Thymus (tissue), 11 donors: Measurements from ENCODE around the gene TRHDE. TPM values are rescaled to one million over a fixed set of nuclear protein-coding genes. Genes with fewer than 3 reads are reported as not detected.

ENCODE experiments used
- DNase-seq, 9 donors: peaks; one replicate each; pipeline ENCODE4 v3.0.0-alpha.2; 2013; ENCODE audit warnings: low spot score in 9 of 9, low read depth in 6 of 9, missing footprints in 1 of 9
- H3K27ac ChIP-seq, 2 donors: one replicate each; pipeline ENCODE4 v1.5.1; 2013; ENCODE audit warnings: control low read depth in 1 of 2, low read depth in 1 of 2, low read length in 1 of 2, mild to moderate bottlenecking in 1 of 2, moderate library complexity in 1 of 2
- H3K27me3 ChIP-seq, 2 donors: one replicate each; pipeline ENCODE4 v1.5.1; 2013; ENCODE audit warnings: low read length in 1 of 2; ENCODE audit not compliant: control insufficient read depth in 2 of 2, insufficient read depth in 1 of 2
- H3K36me3 ChIP-seq, 2 donors: one replicate each; pipeline ENCODE4 v1.5.1; 2013; ENCODE audit warnings: low read length in 1 of 2, mild to moderate bottlenecking in 1 of 2, moderate library complexity in 1 of 2; ENCODE audit not compliant: control insufficient read depth in 2 of 2, insufficient read depth in 2 of 2
- H3K4me1 ChIP-seq, 2 donors: one replicate each; pipeline ENCODE4 v1.5.1; 2013; ENCODE audit warnings: low read length in 2 of 2; ENCODE audit not compliant: control insufficient read depth in 2 of 2, insufficient read depth in 2 of 2
- H3K4me3 ChIP-seq, 2 donors: one replicate each; pipeline ENCODE4 v1.5.1; 2013; ENCODE audit warnings: low read length in 2 of 2, control low read depth in 1 of 2, mild to moderate bottlenecking in 1 of 2
- H3K9me3 ChIP-seq, 2 donors: one replicate each; pipeline ENCODE4 v1.5.1; 2013; ENCODE audit warnings: low read length in 1 of 2, mild to moderate bottlenecking in 1 of 2; ENCODE audit not compliant: control insufficient read depth in 2 of 2, insufficient read depth in 1 of 2
- WGBS: extraction: QIAGEN DNeasy Blood & Tissue Kit; methylation state at CpG from one replicate; pipeline ENCODE4 v1.1.7; 2013; 5-methylcytosine and 5-hydroxymethylcytosine counted together
- polyA plus RNA-seq: library from polyadenylated mRNA; stranded (reverse); fragments of 200-250 nt; gene quantifications from one replicate; pipeline ENCODE4 v1.2.3, GENCODE V29; 2013
- total RNA-seq: library from RNA; stranded (reverse); fragments of 120-200 nt; gene quantifications from one replicate; pipeline ENCODE4 v1.2.4, GENCODE V29; 2013
- donor health status: healthy.

Gene TRHDE
- total and polyA plus RNA-seq, 2 donors, result 0.18 to 0.42 TPM

DNA sequence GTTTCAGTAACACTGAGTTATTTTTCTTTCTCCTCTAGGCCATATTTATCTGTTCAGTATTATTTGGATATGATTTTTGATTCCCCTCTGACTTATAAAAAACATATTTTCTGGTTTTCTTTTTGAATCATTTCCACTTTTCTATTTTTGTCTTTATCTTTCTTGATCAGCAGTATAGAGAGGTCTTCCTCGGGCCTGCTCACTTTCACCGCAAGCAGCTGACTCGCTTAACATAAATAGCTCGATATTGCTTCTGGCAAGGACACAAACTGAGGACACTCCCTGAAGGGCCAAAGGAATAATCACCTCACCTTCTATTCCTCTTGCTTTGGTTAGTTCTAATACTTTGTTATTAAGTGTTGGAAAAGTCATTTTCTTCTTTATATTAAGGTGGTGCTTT is 25.8 kb upstream of the TRHDE start:
- H3K4me3 ChIP-seq, result no peak overlapping the region
- no peaks in the 10 kb centered on the region for H3K27me3 ChIP-seq
- no peaks in the 10 kb centered on the region for H3K36me3 ChIP-seq
- H3K27ac ChIP-seq, result no peak overlapping the region
- H3K4me1 ChIP-seq, result no peaks in the 10 kb centered on the region
- 85% methylated on average over 4 of the region's 4 CpGs for WGBS
- no peak for DNase-seq
- no peaks in the 10 kb centered on the region for H3K9me3 ChIP-seq

DNA sequence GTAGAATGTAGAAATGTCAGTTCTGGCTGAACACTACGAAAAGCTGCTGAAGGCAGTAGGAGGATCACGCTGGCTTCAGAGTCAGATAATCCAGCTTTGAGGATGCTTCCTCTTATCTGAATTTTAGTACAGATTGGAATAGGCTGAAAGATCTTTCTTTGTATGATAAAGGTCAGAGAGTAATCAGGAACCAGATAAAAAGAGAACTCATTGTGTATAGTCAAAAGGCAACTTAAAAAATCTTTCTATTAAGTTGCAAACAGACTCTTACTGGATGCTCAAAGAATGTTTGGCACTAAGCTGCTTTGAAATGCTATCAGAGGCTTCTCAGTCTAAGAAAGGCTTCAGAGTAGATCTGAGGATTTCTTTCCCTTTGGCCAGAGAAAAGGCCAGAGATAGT is 21.8 kb upstream of the TRHDE start:
- H3K4me1 ChIP-seq, result no peaks in the 10 kb centered on the region
- H3K4me3 ChIP-seq, result no peak overlapping the region
- no peaks in the 10 kb centered on the region for H3K9me3 ChIP-seq
- no peak for DNase-seq
- no peaks in the 10 kb centered on the region for H3K27me3 ChIP-seq
- H3K27ac ChIP-seq, result no peak overlapping the region
- no peaks in the 10 kb centered on the region for H3K36me3 ChIP-seq
- 84% methylated on average over 2 of the region's 2 CpGs for WGBS

DNA sequence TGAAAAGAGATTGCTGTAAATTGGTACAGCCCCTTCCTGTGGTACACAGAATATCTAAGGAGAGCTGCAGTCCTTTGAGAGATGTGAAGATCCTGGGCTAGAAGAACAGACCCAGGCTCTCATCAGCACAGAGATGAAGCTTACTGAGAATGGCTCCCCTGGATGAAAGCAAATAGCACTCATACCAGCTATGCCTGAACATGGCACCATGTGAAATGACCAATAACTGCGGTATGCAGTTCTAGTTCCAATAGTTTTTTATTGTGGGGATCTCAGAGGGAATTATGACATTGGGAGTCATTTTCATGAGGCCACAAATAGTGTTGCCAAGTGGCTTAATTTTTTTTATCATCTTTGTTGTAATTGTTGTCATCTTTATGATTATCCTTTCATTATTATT is 15.4 kb upstream of the TRHDE start:
- Histone ChIP-seq H3K4me3 (no peak overlapping the region), H3K9me3 (no peaks in the 10 kb centered on the region), H3K36me3 (no peaks in the 10 kb centered on the region), H3K27ac (no peak overlapping the region), H3K4me1 (no peaks in the 10 kb centered on the region), H3K27me3 (no peaks in the 10 kb centered on the region)
- DNase-seq, result no peak
- WGBS, result 96% methylated on average over 1 of the region's 1 CpG

DNA sequence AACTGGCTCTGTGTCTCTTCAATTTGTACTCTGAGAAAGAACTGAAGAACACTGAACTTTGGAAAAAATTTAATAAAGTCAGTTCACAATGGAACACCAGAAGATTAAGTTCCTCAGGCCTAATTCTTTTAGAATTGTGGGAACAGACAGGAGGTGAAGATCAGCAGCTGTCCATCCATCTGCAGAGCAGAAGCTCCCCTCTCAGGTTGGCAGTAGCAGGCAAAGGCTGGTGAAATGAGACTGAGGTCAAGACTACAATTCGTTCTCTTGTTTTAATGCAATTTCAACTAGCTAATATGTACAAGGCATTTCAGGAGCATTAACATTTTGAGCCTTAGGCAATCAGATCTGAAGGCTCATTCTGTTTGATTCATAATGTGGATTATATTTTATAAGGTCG is 10.3 kb upstream of the TRHDE start:
- H3K36me3 ChIP-seq, result no peaks in the 10 kb centered on the region
- no peak overlapping the region for H3K27ac ChIP-seq
- DNase-seq, result no peak
- H3K9me3 ChIP-seq, result no peaks in the 10 kb centered on the region
- no peaks in the 10 kb centered on the region for H3K27me3 ChIP-seq
- no peak overlapping the region for H3K4me3 ChIP-seq
- 83% methylated on average over 2 of the region's 2 CpGs for WGBS
- no peaks in the 10 kb centered on the region for H3K4me1 ChIP-seq

DNA sequence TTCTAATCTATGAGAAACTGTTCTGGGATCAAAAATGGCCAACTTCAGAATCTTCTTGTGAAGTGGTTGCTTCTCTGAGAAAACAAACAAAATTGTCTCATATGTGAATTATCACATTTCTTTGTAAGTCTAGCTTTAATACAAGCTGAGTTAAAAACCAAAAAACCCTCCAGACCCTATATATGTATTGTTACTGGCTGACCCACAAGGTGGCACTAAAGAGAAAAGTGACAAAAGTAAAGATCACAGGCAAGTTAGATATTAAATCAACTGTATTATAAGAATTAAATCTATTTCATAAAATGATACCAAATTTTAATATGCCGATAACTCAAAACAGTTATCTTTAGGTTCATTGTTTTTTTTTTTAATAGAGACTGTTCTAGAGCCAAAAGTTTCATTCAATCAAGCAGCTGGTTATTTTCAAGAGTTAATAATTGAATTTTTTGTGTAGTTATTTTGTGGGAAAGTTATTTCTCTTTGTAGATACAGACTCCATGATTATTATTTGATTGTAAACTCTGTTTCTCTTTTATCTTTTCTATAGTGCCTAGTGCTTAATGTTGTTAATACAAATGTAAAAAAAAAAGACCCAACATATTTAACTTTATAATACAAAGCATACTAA is 7.5 kb upstream of the TRHDE start:
- Histone ChIP-seq H3K4me3 (no peak overlapping the region), H3K36me3 (no peaks in the 10 kb centered on the region), H3K27ac (no peak overlapping the region), H3K4me1 (no peaks in the 10 kb centered on the region), H3K27me3 (peaks cover 2 to 3% of the 10 kb centered on the region in 2 donors), H3K9me3 (no peaks in the 10 kb centered on the region)
- DNase-seq, result peak in 1 of 9 donors; percentile 1
- 84% methylated on average over 1 of the region's 1 CpG for WGBS

DNA sequence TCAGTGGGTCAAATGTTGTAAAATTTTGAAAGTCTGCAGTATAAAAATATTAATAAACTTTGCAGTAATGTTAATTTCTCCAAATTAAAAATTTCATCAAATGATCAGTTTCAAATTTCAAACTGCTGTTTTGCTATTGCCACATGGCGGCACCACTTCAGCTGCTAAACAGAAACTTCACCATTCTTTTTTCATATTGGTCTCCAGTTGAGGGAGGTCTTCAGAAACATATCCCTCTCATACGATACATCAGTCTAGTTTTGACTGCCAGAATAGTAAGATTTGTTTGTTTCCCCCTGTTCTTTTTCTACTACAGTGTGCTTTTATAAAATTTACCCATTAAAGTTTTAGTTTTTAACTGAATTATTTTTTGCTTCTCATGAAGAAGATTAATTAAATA is 4.2 kb upstream of the TRHDE start:
- Histone ChIP-seq H3K9me3 (no peaks in the 10 kb centered on the region), H3K4me3 (no peak overlapping the region), H3K27ac (no peak overlapping the region), H3K27me3 (peaks cover 28 to 35% of the 10 kb centered on the region in 2 donors), H3K4me1 (no peaks in the 10 kb centered on the region), H3K36me3 (no peaks in the 10 kb centered on the region)
- DNase-seq, result no peak
- 76% methylated on average over 2 of the region's 2 CpGs for WGBS

DNA sequence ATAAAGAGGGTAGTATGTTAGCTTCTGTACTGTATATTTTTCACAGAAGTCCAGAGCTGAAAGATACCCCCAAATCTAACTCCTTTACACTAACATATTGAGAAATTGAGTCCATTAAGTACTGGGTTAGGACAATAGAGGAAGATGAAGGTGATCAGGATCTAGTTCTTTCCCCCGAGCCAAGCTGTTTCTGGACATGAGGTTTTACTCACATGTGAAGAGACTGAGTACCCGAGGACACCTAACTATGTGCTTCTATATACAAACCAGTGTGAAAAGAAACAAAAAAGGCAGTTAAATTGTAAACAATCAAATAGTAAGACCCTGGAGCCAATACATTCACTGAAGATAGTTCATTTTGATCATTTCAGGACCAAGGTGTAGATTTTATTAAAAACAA is 3.8 kb upstream of the TRHDE start:
- Histone ChIP-seq H3K27me3 (peaks cover 33 to 39% of the 10 kb centered on the region in 2 donors), H3K4me1 (no peaks in the 10 kb centered on the region), H3K27ac (no peak overlapping the region), H3K36me3 (no peaks in the 10 kb centered on the region), H3K4me3 (no peak overlapping the region), H3K9me3 (no peaks in the 10 kb centered on the region)
- DNase-seq, result no peak
- 77% methylated on average over 2 of the region's 2 CpGs for WGBS

DNA sequence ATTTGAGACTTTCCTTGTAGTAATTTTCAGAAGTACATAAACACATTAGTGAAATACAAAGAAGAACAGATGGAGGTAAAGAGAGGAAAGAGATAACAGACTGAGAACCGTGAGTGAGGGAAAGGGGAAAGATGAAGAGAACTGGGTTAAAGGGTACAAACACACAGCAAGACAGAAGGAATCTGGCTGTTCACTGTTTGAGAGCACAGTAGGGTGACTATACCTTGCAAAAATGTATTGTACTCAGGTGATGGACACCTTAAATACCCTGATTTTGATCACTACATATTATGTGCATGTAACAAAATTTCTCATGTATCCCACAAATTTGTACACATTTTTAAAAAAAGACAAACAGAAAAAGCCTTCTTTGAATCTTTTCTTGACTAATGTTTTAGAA is 2.7 kb upstream of the TRHDE start:
- 47% methylated on average over 1 of the region's 1 CpG for WGBS

DNA sequence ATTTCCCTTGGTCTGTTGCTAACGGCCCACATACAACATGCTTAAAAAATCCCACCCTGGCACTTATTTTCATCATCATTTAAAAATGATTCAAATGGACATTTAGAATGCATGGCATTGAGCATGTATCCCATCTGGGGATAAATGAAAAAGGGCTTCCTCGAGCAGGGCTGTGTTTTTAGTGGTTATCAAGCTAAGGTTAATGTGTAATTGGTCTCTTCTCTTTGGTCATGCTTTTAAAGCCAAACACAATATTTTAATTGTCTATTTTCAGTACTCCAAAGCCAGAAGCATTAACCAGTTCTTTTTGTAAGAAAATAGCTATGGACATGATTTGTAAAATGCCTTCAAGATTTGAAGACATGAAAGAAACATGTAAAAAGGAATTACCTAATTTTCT is 1.9 kb upstream of the TRHDE start:
- H3K27ac ChIP-seq, result no peak overlapping the region
- H3K4me3 ChIP-seq, result no peak overlapping the region
- 79% methylated on average over 2 of the region's 2 CpGs for WGBS

More for the DNA sequence above, 2.7 kb upstream of the TRHDE start:
- Histone ChIP-seq H3K27me3 (peaks cover 44 to 50% of the 10 kb centered on the region in 2 donors), H3K36me3 (no peaks in the 10 kb centered on the region), H3K4me1 (no peaks in the 10 kb centered on the region), H3K4me3 (no peak overlapping the region), H3K27ac (no peak overlapping the region), H3K9me3 (no peaks in the 10 kb centered on the region)
- DNase-seq, result no peak

More for the DNA sequence above, 1.9 kb upstream of the TRHDE start:
- no peak for DNase-seq
- H3K36me3 ChIP-seq, result no peaks in the 10 kb centered on the region
- H3K4me1 ChIP-seq, result no peaks in the 10 kb centered on the region
- H3K27me3 ChIP-seq, result peaks cover 49 to 57% of the 10 kb centered on the region in 2 donors
- no peaks in the 10 kb centered on the region for H3K9me3 ChIP-seq
